Measurements from ENCODE around the gene LRRC59.
"Not testable (repeated sequence)": the region's sequence is repeated elsewhere in the genome, so short reads cannot be mapped to it uniquely, and the experiment has no call there.

Gene LRRC59

DNA sequence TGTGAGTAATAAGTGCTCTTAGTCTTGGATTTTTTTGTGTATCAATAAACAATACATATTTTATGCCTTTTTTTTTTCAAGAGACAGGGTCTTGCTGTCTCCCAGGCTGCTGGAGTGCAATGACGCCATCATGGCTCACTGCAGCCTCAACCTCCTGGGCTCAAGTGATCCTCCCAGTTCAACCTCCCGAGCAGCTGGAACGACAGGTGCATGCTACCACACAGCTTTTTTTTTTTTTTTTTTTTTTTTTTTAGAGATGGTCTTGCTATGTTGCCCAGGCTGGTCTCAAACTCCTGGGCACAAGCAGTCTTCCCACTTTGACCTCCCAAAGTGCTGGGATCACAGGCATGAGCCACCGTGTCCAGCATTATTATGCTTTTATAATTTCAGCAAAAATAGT, 41.7 kb upstream of the LRRC59 start:
- no peak overlapping the region for H3K27ac ChIP-seq
- TF ChIP-seq, protein P1, sequence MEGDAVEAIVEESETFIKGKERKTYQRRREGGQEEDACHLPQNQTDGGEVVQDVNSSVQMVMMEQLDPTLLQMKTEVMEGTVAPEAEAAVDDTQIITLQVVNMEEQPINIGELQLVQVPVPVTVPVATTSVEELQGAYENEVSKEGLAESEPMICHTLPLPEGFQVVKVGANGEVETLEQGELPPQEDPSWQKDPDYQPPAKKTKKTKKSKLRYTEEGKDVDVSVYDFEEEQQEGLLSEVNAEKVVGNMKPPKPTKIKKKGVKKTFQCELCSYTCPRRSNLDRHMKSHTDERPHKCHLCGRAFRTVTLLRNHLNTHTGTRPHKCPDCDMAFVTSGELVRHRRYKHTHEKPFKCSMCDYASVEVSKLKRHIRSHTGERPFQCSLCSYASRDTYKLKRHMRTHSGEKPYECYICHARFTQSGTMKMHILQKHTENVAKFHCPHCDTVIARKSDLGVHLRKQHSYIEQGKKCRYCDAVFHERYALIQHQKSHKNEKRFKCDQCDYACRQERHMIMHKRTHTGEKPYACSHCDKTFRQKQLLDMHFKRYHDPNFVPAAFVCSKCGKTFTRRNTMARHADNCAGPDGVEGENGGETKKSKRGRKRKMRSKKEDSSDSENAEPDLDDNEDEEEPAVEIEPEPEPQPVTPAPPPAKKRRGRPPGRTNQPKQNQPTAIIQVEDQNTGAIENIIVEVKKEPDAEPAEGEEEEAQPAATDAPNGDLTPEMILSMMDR (conservative IDR thresholded peaks at IDR 0.05): no peak

DNA sequence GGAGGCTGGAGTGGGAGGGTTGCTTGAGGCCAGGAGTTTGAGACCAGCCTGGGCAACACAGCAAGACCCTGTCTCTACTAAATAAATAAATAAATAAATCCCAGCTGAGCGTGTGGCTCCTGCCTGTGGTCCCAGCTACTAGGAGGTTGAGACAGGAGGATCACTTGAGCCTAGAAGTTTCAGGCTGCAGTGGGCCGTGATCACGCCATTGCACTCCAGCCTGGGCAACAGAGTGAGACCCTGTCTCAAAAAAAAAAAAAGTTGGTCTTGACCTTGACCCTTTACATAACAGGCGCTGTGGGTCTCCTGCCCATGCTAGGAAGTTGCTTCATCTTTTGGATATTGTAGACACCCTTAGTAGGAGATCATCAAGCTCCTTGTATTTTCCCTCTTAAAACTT, 40.1 kb upstream of the LRRC59 start:
- TF ChIP-seq, protein P1 (conservative IDR thresholded peaks at IDR 0.05): no peak

DNA sequence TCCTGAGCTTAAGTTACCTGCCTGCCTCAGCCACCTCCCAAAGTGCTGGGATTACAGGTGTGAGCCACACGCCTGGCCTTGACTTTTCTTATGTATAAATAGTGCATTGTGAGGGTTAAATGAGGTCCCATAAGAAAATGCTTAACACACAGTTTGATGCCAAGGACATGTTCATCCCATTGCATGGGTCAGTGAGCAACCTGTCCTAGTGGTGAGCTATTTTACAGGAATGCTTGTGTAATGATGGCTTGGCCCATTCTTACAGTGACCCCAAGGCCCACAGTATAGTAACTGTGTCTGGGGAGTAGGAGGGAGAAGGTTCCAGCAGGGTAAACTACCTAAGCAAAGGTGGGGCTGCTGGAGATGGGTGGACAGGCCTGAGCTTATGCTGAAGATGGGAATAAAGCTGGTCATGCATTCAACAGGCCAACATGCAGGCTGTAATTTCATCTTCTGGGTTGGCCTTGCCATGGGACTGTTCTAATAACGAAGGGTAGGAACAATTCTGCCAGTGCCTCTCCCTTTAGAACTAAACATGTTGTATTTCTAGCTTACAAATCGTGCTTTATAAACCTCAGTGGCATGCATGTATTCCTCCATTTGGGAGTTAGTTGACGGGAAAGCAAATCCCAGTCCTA, 34.9 kb upstream of the LRRC59 start:
- H3K27ac ChIP-seq: no peak overlapping the region
- TF ChIP-seq, protein P1 (conservative IDR thresholded peaks at IDR 0.05): no peak

More for the DNA sequence above, 40.1 kb upstream of the LRRC59 start:
- H3K27ac ChIP-seq: no peak overlapping the region

DNA sequence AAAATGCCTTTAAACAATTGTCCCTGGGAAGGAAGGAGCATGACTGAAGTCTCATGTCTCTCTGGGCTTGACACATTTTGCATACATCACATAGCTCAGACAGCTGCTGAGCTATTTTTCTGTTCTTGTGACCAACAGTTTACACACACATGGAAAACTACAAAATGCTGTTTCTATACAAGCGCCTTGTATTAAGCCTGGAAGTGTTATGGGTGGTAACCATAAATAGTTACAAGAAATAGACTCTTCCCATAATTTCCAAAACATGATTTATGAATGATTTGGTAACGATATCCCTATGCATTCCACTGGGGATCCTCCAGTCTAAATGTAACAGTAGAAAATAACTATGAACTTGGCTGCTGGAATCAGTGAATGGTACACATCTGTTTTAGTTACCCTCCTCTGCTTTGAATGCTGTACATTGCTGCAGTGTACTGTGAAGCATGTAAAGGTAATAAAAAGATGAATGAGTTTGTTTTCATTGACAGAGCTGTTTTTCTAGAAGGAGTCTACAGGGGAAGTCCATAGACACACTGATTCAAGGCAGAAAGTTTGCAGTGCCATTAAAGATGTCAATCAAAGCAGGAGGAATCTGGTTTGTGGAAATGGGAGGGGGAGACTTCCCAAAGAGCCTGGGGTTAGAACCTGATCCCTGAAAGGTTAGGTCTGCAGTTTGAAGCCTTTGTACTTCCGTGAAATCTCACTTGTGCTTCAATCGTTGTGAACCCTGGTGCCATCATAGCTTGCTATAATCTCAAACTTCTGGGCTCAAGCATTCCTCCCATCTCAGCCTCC, 33.7 kb upstream of the LRRC59 start:
- TF ChIP-seq, protein P1 (conservative IDR thresholded peaks at IDR 0.05): no peak
- no peak overlapping the region for H3K27ac ChIP-seq

DNA sequence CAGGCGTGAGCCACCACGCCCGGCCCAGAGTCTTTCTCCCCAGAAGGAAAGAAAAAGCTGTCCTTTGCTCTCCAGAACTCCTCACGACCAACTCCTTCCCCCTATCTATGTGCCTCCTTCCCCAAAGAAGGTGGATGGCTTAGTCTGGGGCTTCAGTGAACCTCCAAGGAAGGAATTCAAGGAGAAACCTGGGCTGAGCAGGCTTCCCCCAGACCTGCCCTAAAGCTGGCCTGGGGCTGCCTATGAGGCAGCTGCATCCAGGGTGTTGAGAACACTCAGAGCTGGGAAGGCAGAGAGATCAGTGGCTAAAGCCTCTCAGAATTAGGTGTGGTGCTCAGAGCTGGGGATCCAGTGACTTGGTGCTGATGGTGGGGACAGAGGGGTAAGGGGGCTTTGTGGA, 32.5 kb upstream of the LRRC59 start:
- TF ChIP-seq, protein P1 (conservative IDR thresholded peaks at IDR 0.05): no peak
- H3K27ac ChIP-seq: no peak overlapping the region

DNA sequence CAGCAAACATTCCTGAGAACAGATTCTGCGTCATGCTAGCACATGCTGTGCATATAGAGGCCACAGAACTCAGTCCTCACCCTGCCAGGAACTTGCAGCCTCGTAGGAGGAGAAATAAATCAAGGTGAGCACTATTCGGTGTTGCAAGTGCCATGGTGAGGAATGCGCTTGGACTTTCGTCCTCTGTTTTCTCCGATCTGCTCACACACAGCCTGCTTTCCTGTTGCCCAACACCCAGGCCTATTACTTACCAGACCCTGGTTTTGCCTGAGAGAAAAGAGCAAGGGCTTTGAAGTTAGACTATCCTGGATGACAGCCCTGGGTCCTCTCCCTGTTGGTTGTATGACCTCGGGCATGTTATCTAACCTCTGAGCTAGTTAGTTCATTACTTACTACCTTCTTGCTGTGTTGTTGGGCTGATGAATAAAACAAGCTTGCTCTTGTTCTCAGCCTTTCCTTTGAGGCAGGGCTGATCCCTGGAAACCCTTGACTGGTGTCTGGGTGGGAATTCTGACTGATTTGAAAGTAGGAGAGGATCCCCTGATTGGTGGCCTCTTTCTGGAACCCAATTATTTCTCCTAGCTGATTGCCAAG, 31.6 kb upstream of the LRRC59 start:
- TF ChIP-seq, protein P1 (conservative IDR thresholded peaks at IDR 0.05): no peak
- H3K27ac ChIP-seq: no peak overlapping the region

DNA sequence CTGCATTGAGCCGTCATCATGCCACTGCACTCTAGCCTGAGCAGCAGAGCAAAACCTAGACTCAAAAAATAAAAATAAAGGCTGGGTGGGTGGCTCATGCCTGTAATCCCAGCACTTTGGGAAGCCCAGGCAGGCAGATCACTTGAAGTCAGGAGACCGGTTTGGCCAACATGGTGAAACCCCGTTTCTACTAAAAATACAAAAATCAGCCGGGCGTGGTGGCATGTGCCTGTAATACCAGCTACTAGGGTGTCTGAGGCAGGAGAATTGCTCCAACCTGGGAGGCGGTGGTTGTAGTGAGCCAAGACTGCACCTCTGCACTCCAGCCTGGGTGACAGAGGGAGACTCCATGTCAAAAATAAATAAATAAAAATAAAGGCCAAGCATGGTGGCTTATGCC, 30.8 kb upstream of the LRRC59 start:
- H3K27ac ChIP-seq: not testable (repeated sequence)

Measured in VCaP (cell line).